Mammary epithelial cell (primary cell): ENCODE measurements around the gene UNC5A.

Experiments
- EZH2 ChIP-seq: IDR thresholded peaks from 2 replicates; pipeline ENCODE4 v1.6.1; 2012; ENCODE audit warnings: low read length, inconsistent platforms, borderline replicate concordance
- TF ChIP-seq, protein P1 (sequence below), 2 donors: IDR thresholded peaks in 1 of 2; conservative IDR thresholded peaks in 1 of 2; 2 replicates each; pipeline ENCODE4 v1.5.1; 2011 to 2012; ENCODE audit warnings: inconsistent platforms in 2 of 2, low read length in 2 of 2, mild to moderate bottlenecking in 2 of 2, control low read depth in 1 of 2, low read depth in 1 of 2; ENCODE audit not compliant: insufficient read depth in 1 of 2; ENCODE audit errors: extremely low read depth in 1 of 2

DNA sequence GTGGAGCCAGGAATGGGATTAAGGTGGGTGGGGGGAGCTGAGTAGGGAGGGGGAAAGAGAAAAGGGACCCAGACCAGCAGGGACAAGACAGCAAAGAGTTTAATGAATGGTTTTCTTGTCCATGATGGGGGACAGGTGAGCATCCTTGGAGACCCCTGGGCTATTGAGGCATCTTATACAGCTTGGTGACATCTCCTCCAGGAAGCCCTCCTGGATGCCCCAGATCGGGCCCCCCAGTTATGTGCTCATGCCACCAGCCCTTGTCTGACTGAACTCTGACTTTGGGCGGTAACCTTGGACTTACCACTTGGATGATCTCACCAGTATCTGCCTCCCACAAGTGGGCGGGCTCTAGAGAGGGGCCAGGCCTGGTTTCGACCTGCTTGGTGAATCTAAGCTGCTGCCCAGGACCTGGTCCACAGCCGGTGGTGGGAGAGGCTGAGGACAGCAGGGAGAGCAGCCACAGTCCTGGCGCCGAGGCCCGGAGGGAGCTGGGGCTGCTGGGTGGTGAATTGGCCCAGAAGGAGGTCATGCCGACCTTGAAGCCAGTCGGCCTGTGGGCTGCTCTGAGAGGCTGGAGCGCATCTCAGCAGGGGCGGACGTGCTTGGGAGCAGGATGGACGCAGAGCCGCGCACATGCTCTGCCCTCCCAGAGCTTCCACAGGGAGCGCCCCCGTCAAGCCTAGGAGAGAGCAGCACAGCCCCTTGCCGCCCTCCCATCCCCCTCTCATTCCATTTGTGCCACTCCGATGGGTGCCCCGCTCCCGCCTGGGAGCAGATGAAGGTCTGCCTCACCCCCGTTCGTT is 36.2 kb downstream of the UNC5A start:
- TF ChIP-seq, protein P1, sequence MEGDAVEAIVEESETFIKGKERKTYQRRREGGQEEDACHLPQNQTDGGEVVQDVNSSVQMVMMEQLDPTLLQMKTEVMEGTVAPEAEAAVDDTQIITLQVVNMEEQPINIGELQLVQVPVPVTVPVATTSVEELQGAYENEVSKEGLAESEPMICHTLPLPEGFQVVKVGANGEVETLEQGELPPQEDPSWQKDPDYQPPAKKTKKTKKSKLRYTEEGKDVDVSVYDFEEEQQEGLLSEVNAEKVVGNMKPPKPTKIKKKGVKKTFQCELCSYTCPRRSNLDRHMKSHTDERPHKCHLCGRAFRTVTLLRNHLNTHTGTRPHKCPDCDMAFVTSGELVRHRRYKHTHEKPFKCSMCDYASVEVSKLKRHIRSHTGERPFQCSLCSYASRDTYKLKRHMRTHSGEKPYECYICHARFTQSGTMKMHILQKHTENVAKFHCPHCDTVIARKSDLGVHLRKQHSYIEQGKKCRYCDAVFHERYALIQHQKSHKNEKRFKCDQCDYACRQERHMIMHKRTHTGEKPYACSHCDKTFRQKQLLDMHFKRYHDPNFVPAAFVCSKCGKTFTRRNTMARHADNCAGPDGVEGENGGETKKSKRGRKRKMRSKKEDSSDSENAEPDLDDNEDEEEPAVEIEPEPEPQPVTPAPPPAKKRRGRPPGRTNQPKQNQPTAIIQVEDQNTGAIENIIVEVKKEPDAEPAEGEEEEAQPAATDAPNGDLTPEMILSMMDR (conservative IDR thresholded peaks at IDR 0.05 in 1 of 2, IDR thresholded peaks at IDR 0.05 in 1 of 2; ENCODE audit: extremely low read depth in 1 of 2, insufficient read depth in 1 of 2, low read depth in 1 of 2, low read length in 2 of 2) = no peak
- no peak for TF ChIP-seq EZH2
